Left ventricle myocardium inferior (tissue), 1 donor: ENCODE measurements around the gene ELF1. TPM values are rescaled to one million over a fixed set of nuclear protein-coding genes. Genes with fewer than 3 reads are reported as not detected.
"Not testable (repeated sequence)": the region's sequence is repeated elsewhere in the genome, so short reads cannot be mapped to it uniquely, and the experiment has no call there.

ENCODE experiments used
- DNase-seq: peaks from one replicate; pipeline ENCODE4 v3.0.0-alpha.2; 2020
- H3K27ac ChIP-seq: fragments of 200-600 bp; replicated peaks from 2 replicates; pipeline ENCODE4 v1.8.0; 2021
- H3K27me3 ChIP-seq: fragments of 200-600 bp; 2 replicates; pipeline ENCODE4 v1.8.0; 2021; ENCODE audit warnings: low read depth
- H3K36me3 ChIP-seq: fragments of 200-600 bp; 2 replicates; pipeline ENCODE4 v1.8.0; 2021
- H3K4me1 ChIP-seq: fragments of 200-600 bp; 2 replicates; pipeline ENCODE4 v1.8.0; 2021
- H3K4me3 ChIP-seq: fragments of 200-600 bp; 2 replicates; pipeline ENCODE4 v1.8.0; 2021; ENCODE audit warnings: mild to moderate bottlenecking, moderate library complexity
- H3K9me3 ChIP-seq: fragments of 200-600 bp; replicated peaks from 2 replicates; pipeline ENCODE4 v1.8.0; 2021
- CTCF ChIP-seq: fragments of 200-600 bp; IDR thresholded peaks from 2 replicates; pipeline ENCODE4 v1.8.0; 2021; ENCODE audit warnings: antibody characterized with exemption, mild to moderate bottlenecking, borderline replicate concordance
- intact Hi-C: fragments of 100-400 bp; cut with micrococcal nuclease; formaldehyde crosslinking; loops from one replicate; pipeline ENCODE4 v1.11.0; 2022
- total RNA-seq: library from RNA; stranded (reverse); fragmentation: NEBNext Ultra II Directional; extraction: Animal tissue kit (Norgen Biotek cat#: 25700); gene quantifications from one replicate; pipeline ENCODE4 v1.2.1, GENCODE V29; 2021
- donor health status: DM: no; HTN: yes; CAD: no; lungs with severe emphysema.

The ELF1 gene
- total RNA-seq, 1 donor from 2014 or later, result 31.1 TPM

DNA sequence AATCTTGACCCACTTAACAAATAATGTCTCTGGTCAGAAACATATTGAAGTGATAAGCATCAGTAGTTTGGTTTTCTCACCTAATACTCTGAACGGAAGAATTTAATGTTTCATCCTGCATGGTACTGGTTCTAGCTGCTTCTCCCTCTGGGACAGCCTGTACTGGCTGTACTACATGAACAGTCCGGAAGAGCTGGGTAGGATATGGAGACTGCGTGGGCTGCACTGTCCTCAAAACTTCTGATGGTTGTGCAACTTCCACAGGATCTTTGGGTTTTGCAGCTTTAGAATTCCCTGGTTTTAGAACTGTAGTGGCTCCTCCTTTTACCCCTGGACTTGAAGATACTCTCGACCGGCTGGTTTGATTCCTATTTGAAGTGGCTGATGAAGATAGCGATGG is 78.3 kb downstream of the ELF1 start:
- H3K27me3 ChIP-seq, result no peaks in the 10 kb centered on the region
- intact Hi-C loops, result no loop called here
- DNase-seq, result no peak
- H3K4me1 ChIP-seq, result peaks cover 17% of the 10 kb centered on the region
- peaks cover 76% of the 10 kb centered on the region for H3K36me3 ChIP-seq
- H3K4me3 ChIP-seq, result no peak overlapping the region
- H3K9me3 ChIP-seq, result no peaks in the 10 kb centered on the region
- H3K27ac ChIP-seq, result peak overlapping the region; percentile 51
- TF ChIP-seq CTCF, result no peak

GRCh38 chr13:40933508-40934204 is 85.5 kb downstream of the ELF1 start:
- no peak for TF ChIP-seq CTCF
- Histone ChIP-seq H3K27me3 (no peaks in the 10 kb centered on the region), H3K4me1 (no peaks in the 10 kb centered on the region), H3K36me3 (peaks cover 50% of the 10 kb centered on the region), H3K9me3 (no peaks in the 10 kb centered on the region), H3K4me3 (no peak overlapping the region), H3K27ac (no peak overlapping the region)
- intact Hi-C loops, result no loop called here
- DNase-seq, result no peak

- Histone ChIP-seq H3K4me3 (no peak overlapping the region), H3K27me3 (no peaks in the 10 kb centered on the region), H3K9me3 (no peaks in the 10 kb centered on the region), H3K36me3 (peaks cover 43% of the 10 kb centered on the region), H3K27ac (no peak overlapping the region), H3K4me1 (no peaks in the 10 kb centered on the region)
- no peak for DNase-seq
- TF ChIP-seq CTCF, result no peak
- intact Hi-C loops, result no loop called here
Measured at GRCh38 chr13:40932252-40932651, 86.9 kb downstream of the ELF1 start.

- no peak for TF ChIP-seq CTCF
- H3K9me3 ChIP-seq, result no peaks in the 10 kb centered on the region
- no peaks in the 10 kb centered on the region for H3K4me1 ChIP-seq
- no peak for DNase-seq
- no peaks in the 10 kb centered on the region for H3K27me3 ChIP-seq
- H3K27ac ChIP-seq, result no peak overlapping the region
- peaks cover 43% of the 10 kb centered on the region for H3K36me3 ChIP-seq
- H3K4me3 ChIP-seq, result no peak overlapping the region
- intact Hi-C loops, result no loop called here
Measured at GRCh38 chr13:40931719-40932118, 87.4 kb downstream of the ELF1 start.

- H3K4me3 ChIP-seq, H3K27ac ChIP-seq, intact Hi-C loops, H3K27me3 ChIP-seq, H3K4me1 ChIP-seq, H3K9me3 ChIP-seq, DNase-seq: not testable (repeated sequence)
- peaks cover 43% of the 10 kb centered on the region for H3K36me3 ChIP-seq
Measured at GRCh38 chr13:40929883-40930282, 89.2 kb downstream of the ELF1 start.

DNA sequence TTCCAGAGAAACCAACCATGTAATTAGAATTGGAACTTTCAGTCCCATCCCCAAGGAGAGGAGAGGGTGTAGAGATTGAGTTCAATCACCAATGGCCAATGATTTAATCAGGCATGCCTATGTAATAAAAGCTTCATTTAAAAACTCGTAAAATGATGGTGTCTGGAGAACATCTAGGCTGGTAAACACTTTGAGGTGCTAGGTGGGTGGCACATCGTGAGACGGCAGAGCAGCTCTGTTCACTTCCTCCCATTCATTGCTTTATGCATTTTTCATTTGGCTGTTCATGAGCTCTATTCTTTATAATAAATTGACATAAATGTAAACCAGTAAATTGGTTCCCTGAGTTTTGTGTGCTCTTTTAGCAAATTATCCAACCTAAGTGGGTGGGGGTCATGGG is 90.1 kb downstream of the ELF1 start:
- H3K4me3 ChIP-seq, result no peak overlapping the region
- intact Hi-C loops, result no loop called here
- peaks cover 43% of the 10 kb centered on the region for H3K36me3 ChIP-seq
- H3K27ac ChIP-seq, result no peak overlapping the region
- no peak for DNase-seq
- no peaks in the 10 kb centered on the region for H3K27me3 ChIP-seq
- no peaks in the 10 kb centered on the region for H3K9me3 ChIP-seq
- TF ChIP-seq CTCF, result no peak
- H3K4me1 ChIP-seq, result no peaks in the 10 kb centered on the region
